ENCODE data around the gene DRP2. TPM values are rescaled to one million over a fixed set of nuclear protein-coding genes. Genes with fewer than 3 reads are reported as not detected.
"Not testable (repeated sequence)": the region's sequence is repeated elsewhere in the genome, so short reads cannot be mapped to it uniquely, and the experiment has no call there.

Gene DRP2
- total RNA-seq, 1 donor from 2014 or later: 2.1 TPM

DNA sequence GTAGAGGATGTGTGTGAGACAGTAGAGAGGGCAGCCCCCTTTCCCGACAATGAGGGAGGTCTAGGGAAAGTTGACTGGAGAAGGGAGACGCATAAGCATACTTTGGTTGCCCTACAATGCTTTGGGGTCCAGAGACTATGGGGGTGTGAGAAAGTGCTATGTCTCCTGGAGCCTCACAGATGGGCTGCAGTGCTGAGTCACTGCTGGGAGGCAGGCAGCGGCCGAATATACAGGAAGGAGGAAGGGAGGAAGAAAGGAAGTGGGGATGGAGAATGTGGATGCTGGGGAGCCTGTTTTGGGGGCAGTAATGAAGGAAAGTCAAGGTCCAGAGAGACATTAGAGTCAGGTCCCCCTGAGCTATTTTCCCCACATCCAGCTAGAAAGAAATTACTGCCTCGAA, 12.7 kb downstream of the DRP2 start:
- no peak for DNase-seq (ENCODE audit: low spot score)

DNA sequence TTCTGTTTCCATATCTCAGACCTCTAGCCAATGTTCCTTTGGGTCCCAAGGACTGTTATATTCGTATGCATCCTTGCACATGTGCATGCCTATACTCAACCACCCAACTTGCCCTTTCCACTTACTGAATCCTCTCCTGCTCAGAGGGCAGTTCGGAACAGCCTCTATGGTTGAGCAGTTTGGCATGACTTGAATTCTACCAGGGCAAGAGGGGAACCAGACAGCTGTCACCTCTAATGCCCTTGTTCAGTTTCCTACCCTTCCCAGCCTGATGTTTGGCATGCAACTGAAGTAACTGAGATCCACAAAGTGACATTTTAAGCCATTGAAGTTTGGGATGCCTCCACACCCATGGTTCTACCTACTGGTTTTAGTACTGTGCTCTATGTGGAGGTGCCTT, 17.5 kb downstream of the DRP2 start:
- DNase-seq (ENCODE audit: low spot score): no peak

- DNase-seq (ENCODE audit: low spot score): no peak
These were observed 21.9 kb downstream of the DRP2 start for GRCh38 chrX:101241531-101241930.

GRCh38 chrX:101252634-101253033, 33.0 kb downstream of the DRP2 start:
- DNase-seq (ENCODE audit: low spot score): no peak

DNA sequence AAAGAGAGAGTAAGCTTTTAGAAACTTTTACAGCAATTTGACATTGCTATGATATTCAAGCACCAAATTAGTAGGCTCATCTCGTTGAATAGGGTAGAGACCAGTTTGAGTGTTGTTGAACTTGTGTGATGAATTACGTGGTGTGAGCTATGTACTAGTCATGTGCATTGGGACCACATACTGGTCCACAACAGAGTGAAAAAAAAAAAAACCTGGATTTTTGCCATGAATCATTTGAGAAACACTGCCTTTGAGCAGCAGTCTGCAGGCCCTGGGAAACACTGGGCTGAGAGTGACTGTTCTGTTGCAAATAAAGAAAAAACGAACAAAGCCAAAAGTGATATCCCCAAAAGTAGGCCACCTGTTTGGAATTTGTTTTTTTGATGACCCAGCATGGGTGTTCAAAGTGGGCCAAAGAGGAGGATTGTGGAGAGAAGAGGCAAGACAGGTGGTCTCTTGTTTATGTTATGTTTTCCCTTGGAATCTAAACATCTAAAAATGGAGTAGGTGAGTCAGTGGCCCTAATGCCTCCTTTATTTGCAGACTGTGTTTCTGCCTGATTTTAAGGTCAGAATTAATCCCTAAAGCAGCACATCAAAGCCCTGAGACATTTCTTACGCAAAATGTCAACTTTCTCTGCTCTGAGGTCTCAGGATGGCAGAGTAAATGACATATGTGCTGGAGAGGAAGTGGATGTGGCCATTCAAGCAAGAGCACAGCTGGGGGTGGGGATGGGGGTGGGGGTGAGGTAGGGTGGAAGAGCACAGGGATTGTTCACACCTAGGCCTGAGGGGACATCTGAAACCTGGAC, 38.1 kb downstream of the DRP2 start:
- no peak for DNase-seq (ENCODE audit: low spot score)

- DNase-seq (ENCODE audit: low spot score): no peak
These were observed 38.6 kb downstream of the DRP2 start for GRCh38 chrX:101258259-101258581.

DNA sequence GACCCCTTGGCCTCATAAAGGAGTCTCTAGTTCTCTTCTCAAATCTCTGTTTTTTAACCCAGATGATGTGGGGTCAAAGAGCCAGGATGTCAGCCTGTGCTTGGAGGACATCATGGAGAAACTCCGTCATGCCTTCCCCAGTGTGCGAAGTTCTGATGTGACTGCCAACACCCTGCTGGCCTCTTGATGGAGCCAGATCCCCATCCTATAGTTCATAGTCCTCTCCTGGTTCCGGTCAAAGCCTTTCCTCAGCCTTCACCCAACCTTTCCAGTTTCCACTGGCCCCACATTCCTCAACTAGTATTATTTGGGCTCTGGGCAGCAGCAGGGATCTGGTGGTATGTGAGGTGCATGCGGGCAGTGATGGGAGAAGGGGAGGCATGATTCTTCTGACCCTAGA, 40.8 kb downstream of the DRP2 start:
- no peak for DNase-seq (ENCODE audit: low spot score)

DNA sequence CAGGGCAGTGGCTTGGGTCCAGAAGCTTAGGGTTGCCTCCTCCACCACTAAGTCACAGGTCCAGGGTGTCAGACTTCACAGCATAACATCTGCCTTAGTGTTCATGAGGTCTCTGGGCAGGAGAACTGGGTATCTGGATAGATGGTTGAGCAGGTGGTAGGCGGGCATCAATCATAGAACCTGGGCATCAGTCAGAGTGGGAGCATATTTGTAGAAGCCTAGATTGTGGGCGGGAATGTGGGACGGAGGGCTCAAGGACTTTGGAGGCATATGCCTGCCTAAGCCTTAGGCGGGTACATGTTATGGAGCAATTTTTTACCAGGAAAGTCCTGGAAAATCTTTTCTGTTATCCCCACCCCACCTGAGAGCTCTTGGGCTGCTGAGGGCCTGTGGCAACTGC, 43.0 kb downstream of the DRP2 start:
- DNase-seq (ENCODE audit: low spot score): no peak

- no peak for DNase-seq (ENCODE audit: low spot score)
These were observed 44.2 kb downstream of the DRP2 start for GRCh38 chrX:101263766-101264165.

DNA sequence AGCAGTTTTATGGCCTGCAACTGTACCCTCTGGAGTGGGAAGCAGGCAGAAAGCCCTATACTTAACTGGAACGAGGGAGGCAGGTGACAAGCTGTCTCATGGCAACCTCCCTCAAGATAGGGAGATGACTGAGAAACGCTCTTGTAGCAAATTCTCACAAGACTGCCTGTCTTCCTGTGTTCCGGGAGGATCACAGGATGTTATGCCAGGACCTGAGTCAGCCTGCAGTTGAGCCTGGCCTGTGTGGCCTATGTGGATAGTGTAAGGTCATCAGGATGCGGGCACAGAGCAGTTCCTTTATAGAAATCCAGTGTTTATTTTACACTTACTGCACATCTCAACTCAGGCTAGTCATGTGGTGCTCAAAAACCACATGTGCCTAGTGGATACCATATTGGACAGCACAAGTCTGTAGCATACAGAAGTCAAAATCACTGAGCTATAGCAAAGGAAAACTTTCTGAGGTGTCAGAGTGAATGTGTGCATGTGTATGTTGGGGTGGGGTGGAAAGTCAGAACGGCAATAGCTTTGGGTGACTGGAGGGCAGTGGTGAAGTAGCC, 46.4 kb downstream of the DRP2 start:
- no peak for DNase-seq (ENCODE audit: low spot score)

DNA sequence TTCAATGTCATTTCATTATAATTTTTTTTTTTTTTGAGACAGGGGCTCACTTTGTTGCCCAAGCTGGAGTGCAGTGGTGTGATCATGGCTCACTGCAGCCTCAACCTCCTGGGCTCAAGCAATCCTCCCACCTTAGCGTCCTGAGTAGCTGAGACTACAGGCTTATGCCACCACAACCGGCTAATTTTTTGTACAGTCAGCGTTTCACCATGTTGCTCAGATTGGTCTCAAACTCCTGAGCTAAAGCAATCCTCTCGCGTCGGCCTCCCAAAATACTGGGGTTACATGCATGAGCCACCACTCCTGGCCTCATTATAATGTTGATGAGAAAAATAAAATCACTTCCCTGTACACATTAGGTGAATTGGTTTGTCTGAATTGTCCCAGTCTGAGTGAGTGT, 54.6 kb downstream of the DRP2 start:
- DNase-seq (ENCODE audit: low spot score): no peak

DNA sequence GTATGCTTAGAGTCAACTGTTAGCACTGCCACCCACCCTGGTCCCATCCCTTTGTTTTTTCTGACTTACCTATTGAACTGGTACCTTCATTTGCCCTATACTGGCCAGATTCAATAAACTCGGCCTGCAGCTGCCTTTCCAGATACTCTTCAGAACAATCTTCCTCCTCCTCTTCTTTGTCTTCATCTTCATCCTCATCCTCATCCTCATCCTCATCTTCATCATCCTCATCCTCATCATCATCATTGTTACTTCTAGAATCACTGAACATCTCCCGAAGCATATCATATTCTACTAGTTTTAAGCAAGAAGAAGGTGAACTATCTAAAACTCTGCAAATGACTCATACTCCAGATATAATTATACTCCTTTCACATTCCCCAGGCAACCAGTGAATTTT, 56.7 kb downstream of the DRP2 start:
- no peak for DNase-seq (ENCODE audit: low spot score)

DNA sequence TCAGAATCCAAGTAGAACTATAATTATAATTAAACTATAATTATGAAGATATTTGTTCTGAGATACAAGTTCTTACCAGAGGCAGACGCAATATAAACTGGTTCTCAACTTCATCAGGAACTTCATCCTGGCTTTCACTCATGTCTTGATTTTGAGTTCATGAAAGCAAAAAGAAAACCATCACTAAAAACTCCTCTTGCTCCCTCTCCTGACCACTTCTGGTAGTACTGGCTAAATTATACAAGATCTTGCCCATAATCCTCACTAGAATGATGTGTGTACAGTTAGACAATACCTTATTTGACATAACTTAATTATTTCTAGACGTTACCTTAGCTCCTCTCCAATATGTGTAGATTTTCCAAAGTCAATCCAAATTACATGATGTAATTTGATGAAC, 67.8 kb downstream of the DRP2 start:
- no peak for DNase-seq (ENCODE audit: low spot score)

DNA sequence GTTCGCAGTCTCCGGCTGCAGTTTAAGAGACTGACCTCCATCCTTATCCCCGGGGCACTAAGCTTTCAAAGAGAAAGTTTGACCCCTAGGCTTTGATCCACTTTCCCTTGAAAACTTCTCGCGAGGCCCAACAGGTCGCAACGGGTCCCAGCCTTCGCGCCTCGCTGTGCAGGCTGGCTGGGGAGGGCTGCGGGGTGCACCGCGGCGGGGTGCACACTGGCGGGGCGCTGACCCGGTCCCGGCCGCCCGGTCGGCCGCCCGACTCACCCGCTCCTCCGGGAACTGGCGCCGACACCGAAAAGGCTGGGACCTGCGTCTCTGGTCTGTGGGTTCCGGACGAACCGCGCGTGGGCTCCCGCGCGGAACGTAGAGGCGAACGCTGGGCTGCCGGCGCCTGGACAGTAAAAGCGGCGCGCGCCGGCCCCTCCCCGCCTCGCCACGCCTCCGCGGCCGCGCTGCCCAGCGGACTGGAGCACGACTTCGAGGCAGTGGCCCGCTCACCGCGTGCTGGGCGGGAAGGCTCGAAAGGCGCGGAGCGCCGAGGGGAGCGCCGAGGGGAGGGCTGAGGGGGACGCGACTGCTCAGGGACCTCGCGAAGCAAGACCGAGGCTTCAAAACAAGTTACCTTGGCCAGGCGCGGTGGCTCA, 71.5 kb downstream of the DRP2 start, which contains the start of gene TAF7L:
TSS of gene TAF7L (minus strand) at position 378 of the 647 bp plus-strand sequence. CDS start 3,791 bp downstream, outside the sequence.
- no peak for DNase-seq (ENCODE audit: low spot score)

- not testable (repeated sequence) for DNase-seq (ENCODE audit: low spot score)
These were observed 76.0 kb downstream of the DRP2 start for GRCh38 chrX:101295603-101296002.

- DNase-seq (ENCODE audit: low spot score): no peak
These were observed 84.2 kb downstream of the DRP2 start for GRCh38 chrX:101303790-101304189.

Other genes with a start within 250 kb of the DRP2 start
- 26.7 TPM for gene TRMT2B, start 167.7 kb upstream of the DRP2 start, total RNA-seq
- gene TMEM35A, start 140.9 kb upstream of the DRP2 start, total RNA-seq: 11.5 TPM
- 2.3 TPM for gene CENPI, start 121.6 kb upstream of the DRP2 start, total RNA-seq
- 0.18 TPM for gene TAF7L, start 71.5 kb downstream of the DRP2 start, total RNA-seq
- 16.7 TPM for gene TIMM8A, start 129.0 kb downstream of the DRP2 start, total RNA-seq
- 7.9 TPM for gene BTK, start 166.4 kb downstream of the DRP2 start, total RNA-seq
- 427 TPM for gene RPL36A, start 171.2 kb downstream of the DRP2 start, total RNA-seq
- 13.7 TPM for gene GLA, start 188.1 kb downstream of the DRP2 start, total RNA-seq
- 64.0 TPM for gene HNRNPH2, start 188.4 kb downstream of the DRP2 start, total RNA-seq

Measured in ureter (tissue), 1 donor.